H1 (cell line): Measurements from ENCODE around the gene CLDN9. TPM values are rescaled to one million over a fixed set of nuclear protein-coding genes. Genes with fewer than 3 reads are reported as not detected.

Source experiments
- ATF2 ChIP-seq: IDR thresholded peaks from 2 replicates; pipeline ENCODE4 v1.6.1; 2012; ENCODE audit warnings: low read length, inconsistent platforms
- BACH1 ChIP-seq: IDR thresholded peaks from 2 replicates; pipeline ENCODE4 v1.6.1; 2012; ENCODE audit warnings: low read length, improper control_type of control experiment
- CBX5 ChIP-seq: fragments of 300-800, 300-1000 bp; sonication (generic); IDR thresholded peaks from 2 replicates; pipeline ENCODE4 v1.7.1; 2016; ENCODE audit warnings: antibody characterized with exemption, low read length, low read depth
- HDAC6 ChIP-seq: IDR thresholded peaks from one replicate; pipeline ENCODE4 v1.7.1; 2012; ENCODE audit warnings: low read depth, mild to moderate bottlenecking, inconsistent platforms, low read length, moderate library complexity
- KDM1A ChIP-seq: fragments of 200-600, 300-600 bp; sonication (generic); IDR thresholded peaks from 2 replicates; pipeline ENCODE4 v1.7.1; 2016; ENCODE audit warnings: mild to moderate bottlenecking, low read length, borderline replicate concordance
- RBBP5 ChIP-seq: IDR thresholded peaks from 2 replicates; pipeline ENCODE4 v1.7.1; 2012; ENCODE audit warnings: low read depth, mild to moderate bottlenecking, inconsistent platforms, low read length, moderate library complexity, borderline replicate concordance
- polyA plus RNA-seq, 7 experiments: library from polyadenylated mRNA; depleted of rRNA in 3 of 7; stranded (reverse) in 5 of 7; unstranded in 2 of 7; fragments of >200 nt in 5 of 7; fragments of 200-250 nt in 2 of 7; gene quantifications; 1 replicate in 5 of 7; 2 replicates in 1 of 7; 4 replicates in 1 of 7; pipeline versions ENCODE4 v1.2.1 to v1.2.3, GENCODE V29; 2011 to 2013; ENCODE audit warnings: missing spikeins in 2 of 7, mixed read lengths in 2 of 7
- total RNA-seq: library from RNA; stranded (reverse); fragmentation: NEBNext Ultra II Directional; extraction: Animal tissue kit (Norgen Biotek cat#: 25700); gene quantifications from 2 replicates; pipeline ENCODE4 v1.2.1, GENCODE V29; 2021

CLDN9 gene
- total and polyA plus RNA-seq, 2 of the 8 experiments (the other 6 are each of a cell fraction or from before 2014, with no cell fraction given): 0.60 to 0.89 TPM

GRCh38 chr16:2988590-2989099 lies 24.1 kb upstream of the CLDN9 start (continued):
- TF ChIP-seq RBBP5 (no peak), HDAC6 (no peak), ATF2 (no peak), KDM1A (no peak), CBX5 (no peak), BACH1 (no peak)
